Measurements from ENCODE around the gene AEBP1.

Gene AEBP1

DNA sequence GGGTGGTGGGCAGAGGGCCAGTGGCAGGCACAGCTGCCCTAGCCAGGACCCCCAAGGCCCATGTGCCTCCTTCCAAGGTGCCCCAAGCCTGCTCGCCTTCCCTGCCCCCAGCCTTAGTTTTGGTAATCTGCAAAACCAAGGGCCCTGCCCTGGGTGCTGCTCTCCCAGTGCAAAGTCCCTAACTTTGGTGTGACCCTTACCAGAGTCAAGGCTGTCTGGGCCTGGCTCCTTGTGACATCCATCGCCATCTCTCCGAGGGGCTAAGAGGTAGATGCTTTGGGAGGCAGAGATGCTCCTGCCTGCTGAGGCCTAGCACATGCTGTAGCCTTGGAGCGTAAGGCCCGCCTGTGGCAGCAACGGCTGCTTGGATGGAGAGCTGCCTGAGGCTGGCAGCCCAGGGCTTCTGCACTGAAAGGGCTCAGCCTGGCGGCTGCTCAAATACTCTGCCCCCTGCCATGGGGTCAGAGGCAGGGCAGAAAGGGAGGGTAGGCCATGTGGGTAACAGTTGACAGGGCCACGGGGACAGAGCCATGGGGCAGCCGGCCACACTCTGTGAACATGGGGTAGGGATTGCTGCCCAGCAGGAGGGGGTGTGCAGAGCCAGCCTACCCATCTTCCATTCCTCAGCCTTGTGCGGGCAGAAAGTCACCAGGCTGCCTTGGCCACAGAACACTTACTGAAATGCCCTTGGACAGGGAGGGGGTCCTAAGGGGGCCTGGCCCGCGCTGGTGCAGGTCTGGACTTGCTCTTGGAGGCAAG lies 54.9 kb downstream of the AEBP1 start:
- no peak for DNase-seq

DNA sequence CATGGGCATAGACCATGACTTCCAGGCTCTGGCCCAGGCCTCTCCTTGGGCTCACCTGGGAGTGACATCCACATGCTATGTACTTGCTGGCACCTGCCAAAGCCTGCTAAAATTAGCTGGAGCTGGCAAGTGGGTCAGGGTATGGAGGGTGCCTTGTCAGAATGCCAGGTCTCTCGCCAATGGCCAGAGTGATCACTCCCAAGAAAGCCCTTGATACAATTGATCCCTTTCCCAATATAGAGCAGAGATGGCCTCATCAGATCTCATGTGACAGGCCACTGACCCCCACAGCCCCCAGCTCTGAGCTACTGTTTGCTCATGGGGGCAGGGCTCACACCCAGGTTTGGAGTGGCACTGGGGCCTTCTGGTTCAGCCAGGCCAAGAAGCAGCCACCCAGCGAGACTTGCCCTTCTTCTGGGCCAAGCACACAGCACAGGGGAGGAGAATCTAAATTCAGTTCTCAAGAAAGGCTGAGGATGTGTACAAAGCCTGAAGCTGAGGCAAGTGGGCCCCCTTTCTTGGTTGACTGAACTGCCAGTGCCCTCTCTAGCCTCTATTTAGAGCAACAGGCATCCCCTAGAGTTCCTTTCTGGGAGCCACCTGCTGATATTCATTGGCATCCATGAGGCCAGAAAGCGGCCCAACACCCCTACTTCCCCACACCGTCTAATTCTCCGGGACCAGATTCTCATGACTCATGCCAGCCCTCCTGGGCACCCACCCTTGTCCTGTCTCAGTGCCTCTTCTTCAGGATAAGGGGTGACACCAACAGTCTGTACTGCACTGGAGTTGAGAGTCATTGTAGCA lies 55.9 kb downstream of the AEBP1 start:
- DNase-seq: no peak

DNA sequence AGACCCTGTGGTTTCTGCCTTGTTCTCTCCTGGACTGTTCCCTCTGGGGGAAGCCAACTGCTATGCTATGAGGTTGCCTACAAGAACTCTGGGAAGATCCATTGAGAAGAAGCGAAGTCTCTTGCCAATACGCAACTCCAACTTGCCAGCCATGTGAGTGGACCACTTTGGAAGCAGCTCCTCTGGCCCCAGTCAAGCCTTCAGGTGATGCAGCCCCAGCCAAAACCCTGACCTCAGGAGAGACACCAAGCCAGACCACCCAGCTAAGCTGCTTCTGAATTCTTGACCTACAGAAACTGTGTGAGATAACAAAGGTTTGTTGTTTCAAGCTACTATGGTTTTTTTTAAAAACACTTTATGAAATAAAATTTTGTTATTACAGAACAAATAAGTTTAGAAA lies 57.2 kb downstream of the AEBP1 start:
- DNase-seq: no peak

DNA sequence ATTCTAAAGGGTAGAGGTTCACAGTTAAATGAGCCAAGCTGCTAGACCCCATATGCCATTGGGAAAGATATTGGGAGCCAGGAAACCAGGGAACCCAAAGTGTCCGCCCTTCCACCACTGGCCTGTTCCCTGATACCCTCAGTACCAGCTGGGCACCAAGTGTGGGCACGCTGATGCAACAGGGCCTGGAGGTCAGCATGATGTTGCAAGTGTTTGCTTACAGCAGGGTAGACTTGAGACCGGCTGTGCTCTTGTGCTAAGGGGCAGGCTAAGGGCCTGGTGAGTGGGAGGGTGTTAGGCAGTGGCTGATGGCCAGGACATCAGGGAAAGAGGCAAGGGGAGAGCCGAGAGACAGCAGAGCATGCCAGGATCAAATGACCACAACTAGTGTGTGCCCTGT lies 58.0 kb downstream of the AEBP1 start:
- DNase-seq: no peak

DNA sequence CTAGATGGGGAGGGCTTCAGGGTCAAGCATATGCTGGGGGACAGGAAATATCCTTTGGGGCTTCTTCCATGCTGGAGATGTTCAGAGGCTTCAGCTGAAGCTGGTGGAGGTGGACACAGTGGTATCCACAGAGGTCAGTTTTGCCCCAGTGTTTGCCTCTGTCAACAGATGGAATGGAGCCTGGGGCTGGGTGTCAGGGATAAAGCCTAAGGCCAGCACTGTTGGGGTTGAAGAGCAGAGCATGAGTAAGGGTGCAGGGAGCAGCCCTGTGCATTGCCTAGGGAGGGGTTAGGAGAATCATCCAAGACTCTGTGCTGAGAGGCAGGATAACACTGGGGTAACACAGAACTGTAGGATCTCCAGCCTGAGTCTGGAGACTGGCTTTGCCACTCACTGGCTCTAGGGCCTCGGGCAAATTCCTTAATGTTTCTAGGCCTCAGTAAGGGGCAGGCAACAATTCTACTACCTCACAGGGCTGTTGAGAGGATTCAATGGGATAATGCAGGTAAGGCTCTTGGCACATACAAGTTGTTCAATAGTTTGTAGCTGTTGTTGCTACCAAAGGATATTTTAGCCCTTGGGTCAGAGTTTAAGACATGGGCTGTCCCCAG lies 58.7 kb downstream of the AEBP1 start:
- no peak for DNase-seq

DNA sequence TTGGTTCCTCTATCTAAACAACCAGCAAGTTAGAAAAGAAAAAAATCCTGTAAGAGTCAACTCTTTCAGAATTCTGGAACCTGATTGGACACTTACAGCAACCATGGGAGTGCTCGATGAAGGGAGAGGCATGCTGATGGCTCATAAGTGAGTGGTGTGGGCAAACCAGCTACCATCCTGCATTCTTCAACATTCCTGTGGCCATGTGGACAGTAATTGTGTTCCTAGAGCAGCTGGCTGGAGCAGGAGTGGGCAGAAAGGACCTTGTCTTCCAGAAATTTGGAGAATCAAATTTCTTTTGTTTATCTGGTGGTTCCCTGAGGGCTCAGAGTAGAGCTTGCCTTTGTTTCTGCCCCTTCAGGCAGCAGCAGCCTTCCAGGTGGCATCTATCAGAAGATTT lies 59.4 kb downstream of the AEBP1 start:
- no peak for DNase-seq
